ENCODE measurements around the gene INTS15.

DNA sequence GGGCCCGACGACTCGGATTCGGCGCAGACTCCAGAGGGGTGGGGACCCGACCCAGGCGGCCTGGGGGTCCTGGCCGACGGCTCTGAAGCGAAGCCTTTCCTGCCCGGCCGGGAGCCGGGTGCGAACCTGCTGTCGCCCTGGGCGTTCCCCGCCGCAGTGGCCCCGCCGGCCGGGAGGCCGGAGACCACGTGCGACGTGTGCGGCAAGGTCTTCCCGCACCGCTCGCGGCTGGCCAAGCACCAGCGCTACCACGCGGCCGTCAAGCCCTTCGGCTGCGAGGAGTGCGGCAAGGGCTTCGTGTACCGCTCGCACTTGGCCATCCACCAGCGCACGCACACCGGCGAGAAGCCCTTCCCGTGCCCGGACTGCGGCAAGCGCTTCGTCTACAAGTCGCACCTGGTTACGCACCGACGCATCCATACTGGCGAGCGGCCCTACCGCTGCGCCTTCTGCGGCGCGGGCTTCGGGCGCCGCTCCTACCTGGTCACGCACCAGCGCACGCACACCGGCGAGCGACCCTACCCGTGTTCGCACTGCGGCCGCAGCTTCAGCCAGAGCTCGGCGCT lies 62.7 kb downstream of the INTS15 start:
- TF ChIP-seq CTCF (conservative IDR thresholded peaks at IDR 0.05), result no peak
- TF ChIP-seq EZH2 (IDR thresholded peaks at IDR 0.05; ENCODE audit: low read depth), result no peak
